ENCODE measurements around the gene OR51E1. TPM values are rescaled to one million over a fixed set of nuclear protein-coding genes. Genes with fewer than 3 reads are reported as not detected.
A peak's percentile ranks its signal among the peaks of the same experiment; 100 is the strongest.

Gene OR51E1
- total and polyA plus RNA-seq, 7 experiments from 2014 or later = not detected

DNA sequence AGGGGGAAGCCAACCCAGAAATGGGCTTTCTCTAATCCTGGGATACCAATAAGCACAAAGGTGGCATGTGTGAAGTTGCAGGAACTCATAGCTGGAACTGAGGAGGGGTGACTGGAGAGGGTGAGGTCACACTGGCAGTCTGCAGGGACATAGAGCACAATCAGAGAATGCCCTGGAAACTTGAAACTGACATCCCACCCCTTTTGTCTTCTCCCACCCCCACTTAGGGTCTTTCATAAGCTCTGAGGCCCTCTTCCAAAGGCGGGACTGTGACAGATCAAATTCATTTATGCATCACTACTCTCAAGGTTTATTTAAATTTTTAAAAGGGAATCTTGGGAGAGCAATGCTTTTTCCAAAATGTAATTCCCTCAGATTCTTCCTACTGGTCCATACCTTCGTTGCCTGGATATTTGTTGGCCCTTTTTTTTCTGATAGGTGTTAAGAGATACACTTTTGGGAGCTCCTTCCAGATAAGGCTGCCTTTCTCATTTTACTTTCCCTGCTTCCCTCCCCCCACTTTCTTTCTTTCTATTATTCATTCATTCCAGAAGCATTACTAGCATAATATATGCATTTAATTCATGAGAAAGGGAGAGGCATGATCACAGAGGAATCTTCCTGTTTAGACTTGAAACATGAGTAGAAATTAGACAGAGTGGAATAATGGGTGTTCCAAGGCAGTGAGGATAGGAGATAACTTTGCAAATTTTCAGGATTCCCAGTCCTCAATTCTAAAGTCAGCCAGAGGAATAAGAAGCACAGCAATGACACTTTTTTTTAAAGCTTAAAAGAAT is 39.0 kb downstream of the OR51E1 start:
- POLR2A ChIA-PET = no interaction called here
- Mint-ChIP-seq H3K36me3 (no peaks in the 10 kb centered on the region), H3K4me3 (no peak overlapping the region), H3K27me3 (peaks cover 0 to 11% (median 6%) of the 10 kb centered on the region in 5 donors), H3K27ac (no peak overlapping the region), H3K4me1 (no peaks in the 10 kb centered on the region), H3K9me3 (no peaks in the 10 kb centered on the region)
- no peaks in the 10 kb centered on the region for H3K27me3 ChIP-seq (ENCODE audit: control insufficient read depth in 2 of 2, insufficient read depth in 2 of 2, low read length in 2 of 2)
- DNase-seq = no peak
- H3K27ac ChIP-seq (ENCODE audit: low read depth, low read length) = no peak overlapping the region
- H3K9me3 ChIP-seq (ENCODE audit: control insufficient read depth in 2 of 3, low read length in 3 of 3) = no peaks in the 10 kb centered on the region
- CTCF ChIA-PET = no interaction called here
- H3K4me1 ChIP-seq (ENCODE audit: control insufficient read depth in 2 of 2, insufficient read depth in 2 of 2, low read length in 2 of 2) = no peaks in the 10 kb centered on the region
- no peak overlapping the region for H3K4me3 ChIP-seq (ENCODE audit: low read length)
- intact Hi-C loops (cut with micrococcal nuclease) = no loop called here
- H3K36me3 ChIP-seq (ENCODE audit: control insufficient read depth in 2 of 3, insufficient read depth in 3 of 3, low read length in 3 of 3) = no peaks in the 10 kb centered on the region
- no peak for ATAC-seq

DNA sequence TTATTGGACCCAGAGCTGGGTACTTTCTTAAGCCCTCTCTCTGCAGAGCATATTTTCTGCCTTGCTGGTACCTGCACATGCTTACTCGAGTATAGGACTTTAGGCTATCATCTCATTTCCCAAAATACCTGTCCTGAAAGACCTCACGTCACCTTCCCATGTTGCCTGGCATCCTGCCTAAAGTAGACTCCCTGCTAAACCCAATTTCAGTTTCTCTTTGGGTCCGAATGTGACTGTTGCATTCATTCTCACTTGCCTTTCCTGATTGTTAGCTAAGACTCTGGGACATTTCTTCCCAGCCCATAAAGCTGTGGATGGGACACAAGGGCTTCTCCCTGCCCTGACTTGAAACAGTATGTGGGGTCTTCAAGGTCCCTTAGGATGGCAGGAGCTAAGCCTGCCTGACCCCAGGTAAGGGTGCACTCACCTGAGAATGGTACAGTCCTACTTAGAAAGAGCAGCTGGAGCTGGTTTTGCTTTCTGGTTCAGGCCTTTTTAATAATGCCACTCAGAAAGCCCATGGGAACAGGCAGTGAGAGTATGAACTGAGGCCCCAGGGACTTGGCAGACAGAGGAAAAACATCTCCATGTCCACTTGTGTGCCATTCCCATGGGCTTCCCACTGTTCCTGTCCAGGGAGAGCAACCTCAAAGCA is 41.0 kb downstream of the OR51E1 start:
- Mint-ChIP-seq H3K27ac (no peak overlapping the region), H3K9me3 (no peaks in the 10 kb centered on the region), H3K4me3 (no peak overlapping the region)

DNA sequence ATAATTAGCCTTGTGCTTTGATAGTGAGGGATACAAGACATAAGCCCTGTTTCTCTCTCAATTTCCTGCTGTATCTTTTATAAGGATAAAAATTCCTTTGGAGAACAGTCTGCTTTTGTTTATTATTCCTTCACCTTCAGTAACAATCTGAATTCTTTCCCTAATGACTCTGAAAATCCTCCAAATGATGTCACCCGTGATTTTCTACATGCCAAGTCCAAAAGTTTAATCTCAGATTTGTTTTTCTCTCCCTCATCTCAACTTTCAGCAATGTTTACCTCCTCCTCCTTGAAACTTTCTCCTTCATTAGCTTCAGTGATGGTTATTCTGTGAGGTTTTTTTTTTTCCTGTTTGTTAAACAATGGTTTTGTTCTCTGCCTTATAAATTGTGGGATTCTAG is 51.7 kb downstream of the OR51E1 start:
- no peak overlapping the region for H3K27ac ChIP-seq (ENCODE audit: low read depth, low read length)
- Mint-ChIP-seq H3K36me3 (no peaks in the 10 kb centered on the region), H3K27me3 (peaks cover 3 to 19% (median 16%) of the 10 kb centered on the region in 5 donors), H3K4me1 (peaks cover 0 to 4% (median 0%) of the 10 kb centered on the region in 7 donors), H3K4me3 (no peak overlapping the region), H3K9me3 (peaks cover 0 to 4% (median 0%) of the 10 kb centered on the region in 11 donors), H3K27ac (no peak overlapping the region)
- H3K27me3 ChIP-seq (ENCODE audit: control insufficient read depth in 2 of 2, insufficient read depth in 2 of 2, low read length in 2 of 2) = no peaks in the 10 kb centered on the region
- ChIA-PET POLR2A (no interaction called here), CTCF (no interaction called here)
- no peaks in the 10 kb centered on the region for H3K36me3 ChIP-seq (ENCODE audit: control insufficient read depth in 2 of 3, insufficient read depth in 3 of 3, low read length in 3 of 3)
- H3K9me3 ChIP-seq (ENCODE audit: control insufficient read depth in 2 of 3, low read length in 3 of 3) = no peaks in the 10 kb centered on the region
- H3K4me1 ChIP-seq (ENCODE audit: control insufficient read depth in 2 of 2, insufficient read depth in 2 of 2, low read length in 2 of 2) = no peaks in the 10 kb centered on the region
- ATAC-seq (no peak), DNase-seq (no peak)
- H3K4me3 ChIP-seq (ENCODE audit: low read length) = no peak overlapping the region
- intact Hi-C loops (cut with micrococcal nuclease) = no loop called here

More for the DNA sequence above, 41.0 kb downstream of the OR51E1 start:
- H3K4me1 Mint-ChIP-seq = no peaks in the 10 kb centered on the region
- ChIA-PET CTCF (no interaction called here), POLR2A (no interaction called here)
- intact Hi-C loops (cut with micrococcal nuclease) = no loop called here
- H3K36me3 Mint-ChIP-seq = no peaks in the 10 kb centered on the region
- H3K27me3 Mint-ChIP-seq = peaks cover 0 to 10% (median 5%) of the 10 kb centered on the region in 5 donors
- Histone ChIP-seq H3K4me3 (ENCODE audit: low read length) (no peak overlapping the region), H3K27me3 (ENCODE audit: control insufficient read depth in 2 of 2, insufficient read depth in 2 of 2, low read length in 2 of 2) (no peaks in the 10 kb centered on the region), H3K9me3 (ENCODE audit: control insufficient read depth in 2 of 3, low read length in 3 of 3) (no peaks in the 10 kb centered on the region), H3K4me1 (ENCODE audit: control insufficient read depth in 2 of 2, insufficient read depth in 2 of 2, low read length in 2 of 2) (no peaks in the 10 kb centered on the region), H3K27ac (ENCODE audit: low read depth, low read length) (no peak overlapping the region), H3K36me3 (ENCODE audit: control insufficient read depth in 2 of 3, insufficient read depth in 3 of 3, low read length in 3 of 3) (no peaks in the 10 kb centered on the region)
- no peak for ATAC-seq
- DNase-seq = no peak

DNA sequence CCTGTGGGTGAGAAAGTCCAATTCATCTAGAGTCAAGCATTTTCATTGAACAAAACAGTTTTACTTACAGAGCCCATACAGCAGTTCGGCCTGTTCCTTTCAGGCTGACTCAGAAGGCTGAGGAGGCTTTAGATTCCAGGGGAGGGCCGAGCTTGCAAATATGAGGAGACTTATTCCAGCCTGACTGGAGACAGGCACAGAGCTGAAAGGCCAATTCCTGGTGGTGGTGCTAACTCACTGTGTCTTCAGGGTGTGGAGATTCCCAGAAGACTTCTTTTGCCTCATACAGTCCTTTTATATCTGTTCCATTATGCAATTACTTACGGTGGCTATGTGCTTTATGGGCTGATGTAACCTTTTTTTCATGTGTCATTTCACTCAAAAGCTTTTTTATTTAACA is 53.8 kb downstream of the OR51E1 start, which contains the start of gene OR51E2:
Gene OR51E2 (minus strand): TSS at position 269 of the 400 bp plus-strand sequence. CDS start 15,142 bp downstream, outside the sequence.
- Mint-ChIP-seq H3K9me3 (no peaks in the 10 kb centered on the region), H3K27ac (no peak within 1 kb of the TSS), H3K27me3 (peaks cover 4 to 17% (median 11%) of the 10 kb centered on the region in 5 donors), H3K4me1 (peaks cover 0 to 4% (median 0%) of the 10 kb centered on the region in 7 donors), H3K4me3 (no peak within 1 kb of the TSS), H3K36me3 (no peaks in the 10 kb centered on the region)
- POLR2A ChIA-PET = no interaction called here
- H3K4me1 ChIP-seq (ENCODE audit: control insufficient read depth in 2 of 2, insufficient read depth in 2 of 2, low read length in 2 of 2) = no peaks in the 10 kb centered on the region
- intact Hi-C loops (cut with micrococcal nuclease) = no loop called here
- DNase-seq = no peak
- H3K9me3 ChIP-seq (ENCODE audit: control insufficient read depth in 2 of 3, low read length in 3 of 3) = no peaks in the 10 kb centered on the region
- peaks cover 0 to 4% of the 10 kb centered on the region in 2 donors for H3K27me3 ChIP-seq (ENCODE audit: control insufficient read depth in 2 of 2, insufficient read depth in 2 of 2, low read length in 2 of 2)
- H3K36me3 ChIP-seq (ENCODE audit: control insufficient read depth in 2 of 3, insufficient read depth in 3 of 3, low read length in 3 of 3) = no peaks in the 10 kb centered on the region
- no peak within 1 kb of the TSS for H3K27ac ChIP-seq (ENCODE audit: low read depth, low read length)
- H3K4me3 ChIP-seq (ENCODE audit: low read length) = no peak within 1 kb of the TSS
- no peak for ATAC-seq
- CTCF ChIA-PET = no interaction called here

DNA sequence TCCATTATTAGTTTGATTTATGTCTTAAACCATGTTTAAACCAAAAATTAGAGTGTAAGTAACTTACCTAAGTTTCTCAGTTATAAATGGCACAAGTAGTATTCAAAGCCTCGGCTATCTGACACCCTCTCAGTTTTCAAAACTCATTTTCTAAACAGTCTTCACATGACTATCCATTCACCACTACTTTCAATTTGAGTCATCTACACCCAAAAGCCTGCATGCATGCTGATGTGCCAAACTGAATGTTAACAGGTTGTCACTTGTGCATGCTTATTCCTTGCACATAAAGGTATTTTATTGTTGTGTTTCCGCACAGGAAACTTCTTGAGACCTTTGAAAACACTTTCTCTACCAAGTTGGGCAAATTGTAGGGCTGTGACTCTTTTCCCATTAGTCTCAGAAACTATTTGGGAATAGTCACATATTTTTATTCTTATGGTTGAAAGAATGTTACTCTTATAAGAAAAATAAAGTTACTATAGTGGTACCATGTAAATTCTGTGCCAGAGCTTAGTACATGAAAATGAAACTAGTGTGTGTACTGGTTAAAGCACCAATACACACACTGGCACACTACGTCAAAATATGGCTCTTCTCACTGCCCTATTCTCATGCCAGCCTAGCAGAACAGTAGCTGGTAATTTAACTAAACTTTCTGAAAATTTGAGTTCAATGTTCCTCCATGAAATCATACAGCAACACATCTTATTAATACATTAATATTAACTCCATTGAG is 56.1 kb downstream of the OR51E1 start:
- Histone ChIP-seq H3K9me3 (ENCODE audit: control insufficient read depth in 2 of 3, low read length in 3 of 3) (no peaks in the 10 kb centered on the region), H3K4me3 (ENCODE audit: low read length) (peak overlapping the region; percentile 0), H3K27ac (ENCODE audit: low read depth, low read length) (no peak overlapping the region), H3K36me3 (ENCODE audit: control insufficient read depth in 2 of 3, insufficient read depth in 3 of 3, low read length in 3 of 3) (no peaks in the 10 kb centered on the region), H3K27me3 (ENCODE audit: control insufficient read depth in 2 of 2, insufficient read depth in 2 of 2, low read length in 2 of 2) (peaks cover 0 to 4% of the 10 kb centered on the region in 2 donors), H3K4me1 (ENCODE audit: control insufficient read depth in 2 of 2, insufficient read depth in 2 of 2, low read length in 2 of 2) (no peaks in the 10 kb centered on the region)
- Mint-ChIP-seq H3K4me3 (no peak overlapping the region), H3K27me3 (peaks cover 4 to 17% (median 11%) of the 10 kb centered on the region in 5 donors), H3K27ac (no peak overlapping the region), H3K36me3 (no peaks in the 10 kb centered on the region), H3K4me1 (peaks cover 0 to 4% (median 0%) of the 10 kb centered on the region in 7 donors), H3K9me3 (no peaks in the 10 kb centered on the region)
- POLR2A ChIA-PET = no interaction called here
- CTCF ChIA-PET = no interaction called here
- ATAC-seq (no peak), DNase-seq (no peak)
- intact Hi-C loops (cut with micrococcal nuclease) = no loop called here

DNA sequence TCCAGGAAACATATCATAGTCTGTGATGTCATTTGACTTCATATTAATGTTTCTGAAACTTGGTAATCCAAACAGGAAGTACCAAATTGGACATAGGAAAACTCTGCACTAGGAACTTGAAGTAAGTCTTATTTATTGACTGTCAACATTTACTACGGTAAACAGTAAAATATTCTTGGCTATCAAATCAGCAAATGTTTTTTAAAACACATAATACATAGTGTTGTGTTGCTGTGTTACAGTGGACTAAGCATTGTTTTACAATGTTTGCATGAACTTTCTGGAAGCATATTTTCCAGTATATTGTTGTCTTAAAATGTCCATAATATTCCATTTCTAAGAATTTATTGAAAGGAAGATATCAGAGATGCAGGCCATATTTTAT is 56.6 kb downstream of the OR51E1 start:
- Mint-ChIP-seq H3K4me3 (no peak overlapping the region), H3K9me3 (no peaks in the 10 kb centered on the region), H3K36me3 (no peaks in the 10 kb centered on the region), H3K27me3 (peaks cover 4 to 17% (median 11%) of the 10 kb centered on the region in 5 donors), H3K27ac (no peak overlapping the region), H3K4me1 (peaks cover 0 to 4% (median 0%) of the 10 kb centered on the region in 7 donors)
- H3K27me3 ChIP-seq (ENCODE audit: control insufficient read depth in 2 of 2, insufficient read depth in 2 of 2, low read length in 2 of 2) = peaks cover 0 to 4% of the 10 kb centered on the region in 2 donors
- intact Hi-C loops (cut with micrococcal nuclease) = no loop called here
- no peak overlapping the region for H3K27ac ChIP-seq (ENCODE audit: low read depth, low read length)
- DNase-seq (no peak), ATAC-seq (no peak)
- ChIA-PET POLR2A (no interaction called here), CTCF (no interaction called here)
- H3K4me1 ChIP-seq (ENCODE audit: control insufficient read depth in 2 of 2, insufficient read depth in 2 of 2, low read length in 2 of 2) = no peaks in the 10 kb centered on the region
- H3K4me3 ChIP-seq (ENCODE audit: low read length) = no peak overlapping the region
- no peaks in the 10 kb centered on the region for H3K36me3 ChIP-seq (ENCODE audit: control insufficient read depth in 2 of 3, insufficient read depth in 3 of 3, low read length in 3 of 3)
- H3K9me3 ChIP-seq (ENCODE audit: control insufficient read depth in 2 of 3, low read length in 3 of 3) = no peaks in the 10 kb centered on the region
